Hematopoietic multipotent progenitor cell treated with erythropoietin and hydrocortisone succinate and interleukin-3 and kit ligand, for 17 days (in vitro differentiated cells): ENCODE data around the gene RPLP2.

Experiments used
- DNase-seq: peaks from one replicate; pipeline ENCODE4 v3.0.0-alpha.2; 2015; ENCODE audit warnings: low spot score

Gene RPLP2

DNA sequence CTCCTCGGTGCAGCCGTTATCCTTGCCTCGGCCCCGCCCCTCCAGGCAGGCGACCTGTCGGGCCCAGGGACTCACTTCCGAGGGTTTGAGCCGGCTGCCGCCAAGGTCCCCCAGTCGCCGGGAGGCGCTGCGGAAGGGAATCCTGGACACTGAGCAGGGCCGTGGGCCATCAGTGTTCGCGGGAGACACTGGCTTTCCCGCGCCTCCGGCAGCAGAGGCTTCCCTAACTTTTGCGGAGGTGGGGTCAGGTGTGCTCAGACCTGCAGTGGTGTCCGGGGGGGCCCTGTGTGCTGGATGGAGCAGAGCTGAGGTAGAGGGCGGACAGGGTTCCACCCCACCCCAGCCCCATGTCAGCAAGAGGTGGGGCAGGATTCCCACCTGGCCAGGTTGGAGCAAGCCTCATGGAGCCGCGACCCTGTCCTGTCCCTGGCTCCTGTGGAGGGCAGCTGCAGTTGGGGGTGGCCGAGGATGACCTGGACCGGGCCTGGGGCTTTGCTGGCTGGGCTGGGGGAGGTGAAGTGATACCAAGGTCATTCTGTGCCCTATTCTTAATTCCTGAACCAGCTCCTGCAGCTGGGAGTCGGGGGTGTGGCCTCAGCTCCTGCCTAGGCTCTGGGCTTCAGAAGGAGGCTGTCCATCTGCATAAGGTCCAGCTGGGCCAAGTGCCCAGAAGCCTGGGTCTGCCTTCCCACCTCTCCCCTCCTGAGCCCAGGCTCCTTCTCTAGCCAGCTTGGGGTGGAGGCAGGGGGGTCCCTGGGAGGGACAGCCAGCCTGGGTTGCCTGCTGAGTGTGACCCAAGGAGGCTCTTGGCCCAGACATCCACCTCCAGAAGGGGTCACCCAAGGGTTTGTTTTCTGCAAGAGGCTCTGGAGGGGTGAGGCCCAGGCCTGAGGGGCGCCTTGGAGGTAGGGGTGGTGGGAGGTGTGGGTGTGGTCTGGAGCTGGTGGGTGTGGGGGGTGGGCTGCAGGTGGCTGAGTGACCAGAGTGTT, 41.3 kb downstream of the RPLP2 start:
- peak; percentile 42 for DNase-seq

DNA sequence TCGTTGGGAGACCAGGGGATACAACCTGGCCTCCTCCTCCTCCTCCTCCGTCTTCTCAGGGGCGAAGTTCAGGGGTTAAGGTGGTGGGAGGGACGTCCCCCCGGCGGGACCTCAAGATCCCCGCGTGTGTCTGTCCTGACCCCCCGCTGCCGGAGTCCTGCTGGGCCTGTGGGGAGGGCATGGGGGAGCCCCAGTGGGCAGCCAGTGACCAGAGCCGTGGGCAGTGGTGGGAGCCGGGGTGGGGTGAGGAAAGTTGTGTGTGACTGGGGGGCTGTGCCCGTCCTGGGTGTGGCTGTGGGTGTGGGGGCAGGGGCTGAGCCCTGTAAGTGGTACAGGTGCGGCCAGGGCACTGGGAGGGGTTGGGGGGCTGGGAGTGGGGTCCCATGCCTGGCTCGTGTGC, 43.0 kb downstream of the RPLP2 start:
- DNase-seq: no peak

DNA sequence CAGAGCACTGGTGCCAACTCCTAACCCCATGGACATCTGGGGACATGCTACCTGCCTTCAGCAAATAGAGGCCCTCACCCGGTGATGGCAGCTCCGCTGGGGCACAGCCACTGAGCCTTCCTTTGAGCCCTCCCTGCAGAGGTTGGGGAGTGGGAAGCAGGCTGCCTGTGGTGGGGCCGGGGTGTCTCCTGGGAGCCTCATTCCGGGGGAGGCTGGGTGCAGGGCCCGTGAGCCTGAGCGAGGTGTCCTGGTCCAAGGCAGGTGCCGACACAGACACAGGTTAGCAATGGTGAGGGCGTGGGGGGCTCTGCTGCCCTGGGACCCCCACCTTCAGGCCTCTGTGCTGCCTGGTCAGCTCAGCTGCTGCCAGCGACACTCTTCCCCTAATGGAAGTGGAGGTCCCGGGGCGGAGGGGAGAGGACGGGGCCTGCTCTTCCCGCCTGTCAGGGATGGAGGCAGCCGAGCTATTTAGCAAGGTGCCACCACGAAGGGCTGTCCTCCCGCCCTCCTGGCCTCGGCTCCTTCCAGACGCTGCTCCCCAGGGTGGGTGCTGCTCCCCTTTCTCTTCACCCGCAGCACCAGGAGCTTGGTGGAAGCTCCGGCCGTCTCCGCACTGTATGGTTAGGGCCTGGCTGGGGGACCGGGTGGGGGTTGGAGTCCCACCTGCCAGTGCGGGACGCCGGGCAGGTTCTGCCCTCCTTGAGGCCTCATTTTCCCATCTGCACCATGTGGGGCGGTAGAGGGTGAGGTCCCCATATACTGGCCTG, 44.1 kb downstream of the RPLP2 start:
- no peak for DNase-seq

DNA sequence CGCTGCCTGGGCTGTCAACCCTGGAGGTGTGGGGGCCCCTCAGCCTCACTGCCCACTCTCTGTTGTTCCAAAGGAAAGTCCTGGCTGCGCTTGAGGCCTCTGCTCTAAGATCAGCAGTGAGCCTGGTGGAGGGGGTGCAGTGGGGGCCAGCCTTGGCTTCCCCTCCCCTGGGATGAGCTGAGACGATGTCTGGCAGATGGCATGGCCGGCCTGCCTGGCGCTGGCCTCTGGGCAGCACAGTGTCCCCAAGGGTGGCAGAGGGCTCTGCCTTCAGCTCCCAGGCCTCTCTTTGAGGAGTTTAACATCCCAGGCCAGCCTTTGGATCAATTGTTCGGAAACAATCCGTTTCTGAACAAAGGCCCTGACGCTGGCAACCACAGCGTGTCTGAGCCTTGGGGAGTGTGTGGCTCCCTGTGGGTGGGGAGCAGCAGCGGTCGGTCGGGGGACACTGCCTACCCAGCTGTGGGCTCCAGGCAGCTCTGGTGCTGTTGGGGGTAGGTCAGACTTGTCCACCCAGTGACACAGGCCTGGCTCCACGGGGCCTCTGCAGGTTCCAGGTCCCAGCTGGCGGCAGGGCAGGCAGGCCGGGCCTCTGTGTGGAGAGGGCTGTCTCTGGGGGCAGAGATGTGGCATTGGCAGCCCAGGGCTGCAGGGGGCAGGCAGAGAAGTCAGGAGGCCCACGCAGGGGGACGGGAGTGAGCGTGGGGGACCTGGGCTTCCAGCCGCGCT, 45.0 kb downstream of the RPLP2 start:
- no peak for DNase-seq

DNA sequence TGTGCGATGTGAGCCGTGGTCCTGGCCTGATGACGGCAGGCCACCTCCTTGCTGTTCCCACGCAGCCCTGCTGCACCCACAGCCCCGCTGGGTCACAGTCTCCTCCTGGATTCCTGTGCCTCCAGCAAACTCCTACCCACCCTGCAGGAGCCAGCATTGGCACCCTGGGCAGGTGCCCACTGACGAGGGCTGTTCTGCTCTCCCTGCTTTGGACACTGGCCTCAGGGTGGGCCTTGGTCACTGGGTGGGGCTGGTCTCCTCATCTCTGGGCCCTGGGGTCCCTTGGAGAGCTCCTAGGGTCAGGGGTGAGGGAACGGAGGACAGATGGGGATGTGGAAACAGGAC, 45.5 kb downstream of the RPLP2 start:
- DNase-seq: no peak

DNA sequence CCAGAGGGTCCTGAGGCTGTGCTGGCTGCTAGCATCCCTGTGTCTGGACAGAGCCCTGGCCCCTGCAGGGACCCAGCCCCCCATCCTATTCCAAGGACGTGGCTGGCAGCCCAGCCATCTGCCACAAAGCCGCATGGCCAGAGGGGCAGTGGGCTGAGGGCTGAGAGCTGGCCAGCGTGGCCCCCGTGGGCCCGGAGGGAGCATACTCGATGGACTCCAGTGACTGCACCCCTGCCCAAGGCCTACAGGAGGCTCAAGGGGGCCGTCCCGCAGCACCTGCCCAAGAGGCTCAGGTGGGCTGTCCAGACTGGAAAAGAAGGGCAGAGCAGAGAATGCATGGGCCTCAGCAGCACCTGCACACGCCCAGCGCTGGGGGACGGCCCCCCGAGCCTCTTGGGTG, 46.0 kb downstream of the RPLP2 start:
- no peak for DNase-seq

DNA sequence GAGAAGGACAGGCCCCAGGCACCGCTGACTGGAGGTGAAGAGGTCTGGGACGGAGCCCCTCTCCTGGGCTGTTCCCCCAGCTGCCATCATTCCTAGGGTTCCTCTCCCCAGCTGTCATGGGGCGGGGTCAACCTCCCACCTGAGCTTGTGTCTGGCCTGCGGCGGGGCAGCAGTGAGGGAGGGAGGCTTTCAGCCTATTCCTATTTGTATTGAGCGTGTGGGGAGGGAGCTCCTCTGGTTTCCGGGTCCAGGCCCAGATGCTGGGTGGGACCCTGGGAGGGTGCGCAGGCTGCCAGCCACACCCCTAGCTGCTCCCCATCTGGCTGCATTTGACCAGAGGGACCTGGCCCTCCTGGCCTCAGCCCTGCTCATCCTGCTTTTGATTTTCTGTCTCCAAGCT, 46.6 kb downstream of the RPLP2 start:
- no peak for DNase-seq

DNA sequence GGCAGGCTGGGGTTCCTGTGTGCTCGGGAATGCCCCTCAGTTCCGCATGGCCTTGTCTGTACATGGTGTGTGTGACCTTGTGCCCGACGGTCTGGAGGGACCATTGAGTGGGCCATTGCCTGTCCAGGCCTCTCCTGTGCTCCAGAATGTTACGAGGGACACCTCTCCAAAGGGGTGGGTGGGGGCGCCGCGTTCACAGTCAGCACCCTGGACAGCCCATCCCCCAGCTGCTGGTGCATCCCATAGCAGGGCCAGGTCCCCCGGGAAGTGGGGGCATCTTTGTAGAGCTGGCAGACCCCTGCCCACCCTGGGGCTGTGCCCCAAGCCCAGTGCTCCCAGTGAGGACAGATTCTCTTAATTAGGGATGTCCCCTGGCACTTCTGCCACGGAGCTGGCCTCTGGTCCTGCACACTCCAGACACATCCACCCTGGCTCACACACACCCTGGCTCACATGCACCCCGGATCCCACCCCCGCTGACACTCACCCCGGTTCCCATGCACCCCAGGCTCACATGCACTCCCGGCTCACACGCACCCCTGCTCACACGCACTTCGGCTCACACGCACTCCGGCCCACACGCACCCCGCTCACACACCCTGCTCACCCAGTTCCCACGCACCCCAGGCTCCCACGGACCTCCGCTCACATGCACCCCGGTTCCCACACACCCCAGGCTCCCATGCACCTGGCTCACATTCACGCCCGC, 48.4 kb downstream of the RPLP2 start:
- DNase-seq: no peak

DNA sequence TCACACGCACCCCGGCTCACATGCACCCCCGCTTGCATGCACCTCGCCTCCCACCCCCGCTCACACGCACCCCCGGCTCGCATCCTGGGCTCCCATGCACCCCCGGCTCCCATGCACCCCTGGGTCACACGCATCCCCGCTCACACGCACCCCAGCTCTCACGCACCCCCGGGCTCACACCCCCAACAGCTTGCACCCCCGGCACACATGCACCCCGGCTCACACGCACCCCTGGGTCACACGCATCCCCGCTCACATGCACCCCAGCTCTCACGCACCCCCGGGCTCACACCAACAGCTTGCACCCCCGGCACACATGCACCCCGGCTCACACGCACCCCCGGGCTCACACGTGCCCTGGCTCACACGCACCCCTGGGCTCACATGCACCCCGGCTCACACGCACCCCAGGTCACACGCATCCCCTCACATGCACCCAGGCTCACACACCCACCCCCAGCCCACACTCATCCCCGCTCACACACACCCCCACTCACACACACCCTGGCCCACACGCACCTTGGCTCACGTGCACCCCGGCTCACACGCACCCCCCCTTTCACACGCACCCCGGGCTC, 49.1 kb downstream of the RPLP2 start:
- DNase-seq: no peak

DNA sequence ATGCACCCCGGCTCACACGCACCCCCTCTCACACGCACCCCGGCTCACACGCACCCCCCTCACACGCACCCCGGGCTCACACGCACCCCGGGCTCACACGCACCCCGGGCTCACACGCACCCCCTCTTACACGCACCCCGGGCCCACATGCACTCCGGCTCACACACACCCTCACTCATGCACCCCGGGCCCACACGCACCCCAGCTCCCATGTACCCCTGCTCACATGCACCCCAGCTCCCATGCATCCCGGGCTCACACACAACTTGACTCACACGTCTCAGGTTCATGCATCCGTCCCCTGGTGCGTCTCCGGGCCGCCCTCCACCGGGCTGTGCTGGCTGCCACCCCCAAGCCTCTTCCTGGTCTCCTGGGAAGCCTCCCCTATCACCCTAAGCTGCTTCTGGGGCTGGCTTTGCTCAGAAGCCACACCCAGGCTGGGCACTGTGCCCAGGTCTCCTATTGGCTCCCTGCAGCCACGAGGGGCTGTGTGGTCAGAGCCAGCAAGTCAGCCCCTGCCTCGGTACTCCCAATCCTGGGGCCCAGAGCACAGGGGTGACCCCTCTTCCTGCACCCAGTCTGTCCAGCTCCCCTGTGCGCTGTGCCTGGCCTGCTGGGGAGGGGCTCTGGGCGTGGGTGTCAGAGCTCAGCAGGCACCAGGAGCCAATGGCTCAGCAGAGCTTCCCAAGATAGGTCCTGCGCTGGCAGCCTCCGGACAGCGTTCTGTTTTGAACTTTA, 49.8 kb downstream of the RPLP2 start:
- peak; percentile 82 for DNase-seq

DNA sequence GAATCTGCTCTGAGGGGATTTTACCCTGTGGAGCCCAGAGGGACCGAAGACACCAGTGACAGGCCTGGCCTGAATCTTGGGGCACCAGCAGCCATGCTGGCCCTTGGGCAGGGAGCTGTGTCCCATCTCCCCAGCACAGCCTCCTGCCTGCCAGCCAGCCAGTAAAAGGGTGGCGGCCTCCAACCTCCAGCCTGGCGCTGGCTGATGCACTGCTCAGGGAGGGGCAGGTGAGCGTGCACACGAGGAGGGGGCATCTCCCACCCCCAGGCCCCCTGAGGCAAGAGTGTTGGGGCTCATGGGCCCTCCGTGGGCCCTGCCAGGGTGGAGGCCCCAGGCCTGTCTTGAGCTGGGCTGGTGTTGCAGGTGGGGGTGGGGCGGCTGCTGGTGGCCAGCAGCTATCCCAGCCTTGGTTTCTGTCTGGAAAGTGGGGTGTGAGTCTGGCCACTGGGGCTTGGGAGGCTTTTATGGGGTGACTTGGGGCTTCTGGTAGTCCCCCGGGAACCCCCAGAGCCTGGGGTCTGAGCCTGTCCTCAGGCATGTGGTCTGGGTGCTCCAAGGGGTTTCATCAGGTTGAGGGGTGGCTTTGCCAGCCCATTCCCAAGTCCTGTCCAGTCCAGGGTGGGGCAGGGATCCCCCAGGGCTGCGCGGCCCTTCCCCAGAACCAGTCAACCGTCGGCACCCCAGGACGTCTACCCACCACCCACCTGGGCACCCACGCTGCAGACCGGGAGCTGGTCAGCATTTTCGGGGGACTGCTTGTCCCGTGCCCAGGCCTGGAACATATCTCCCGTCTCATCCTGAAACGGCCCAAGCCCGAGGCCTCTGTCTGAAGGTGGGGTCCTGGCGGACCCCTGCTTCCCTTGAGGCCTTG, 50.7 kb downstream of the RPLP2 start:
- DNase-seq: peak; percentile 36

DNA sequence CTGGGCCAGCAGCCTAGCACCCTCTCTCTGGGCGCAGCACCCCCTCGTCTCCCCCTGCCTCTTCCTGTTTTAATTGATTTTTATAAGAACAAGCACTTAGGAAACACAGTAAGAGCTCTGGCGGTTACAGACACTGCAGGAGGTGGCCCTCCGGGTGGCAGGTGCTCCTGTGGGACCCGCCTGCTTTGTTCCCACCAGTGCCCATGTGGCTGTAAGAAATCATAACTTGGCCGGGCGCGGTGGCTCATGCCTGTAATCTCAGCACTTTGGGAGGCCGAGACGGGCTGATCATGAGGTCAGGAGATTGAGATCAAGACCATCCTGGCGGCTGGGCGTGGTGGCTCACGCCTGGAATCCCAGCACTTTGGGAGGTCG, 51.3 kb downstream of the RPLP2 start:
- no peak for DNase-seq

DNA sequence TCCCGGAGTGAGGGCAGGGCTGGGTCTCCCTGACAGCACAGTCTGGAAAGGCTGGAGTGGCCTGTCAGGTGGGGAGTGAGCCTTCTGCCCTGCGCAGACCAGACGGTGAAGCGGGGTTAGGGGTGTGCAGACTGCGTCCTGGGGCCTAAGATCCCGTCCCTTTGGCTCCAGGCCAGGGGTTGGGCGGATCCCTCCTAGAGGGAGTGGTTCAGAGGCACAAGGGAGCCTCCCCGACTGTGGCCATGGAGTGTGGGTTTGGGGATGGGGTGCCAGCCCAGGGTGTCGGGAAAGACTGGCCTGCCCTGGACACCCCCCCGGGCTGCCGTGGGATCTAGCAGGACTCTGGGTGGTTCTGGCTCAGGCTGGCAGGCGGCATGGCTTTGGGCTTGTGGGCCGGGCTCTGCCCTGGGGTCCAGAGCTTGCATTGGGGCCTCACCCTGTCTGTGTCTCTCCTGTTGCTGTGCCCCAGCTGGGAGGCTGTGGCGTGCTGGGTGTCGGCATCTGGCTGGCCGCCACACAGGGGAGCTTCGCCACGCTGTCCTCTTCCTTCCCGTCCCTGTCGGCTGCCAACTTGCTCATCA, 52.4 kb downstream of the RPLP2 start:
- DNase-seq: peak; percentile 86
